ENCODE measurements around the gene AJAP1.

DNA sequence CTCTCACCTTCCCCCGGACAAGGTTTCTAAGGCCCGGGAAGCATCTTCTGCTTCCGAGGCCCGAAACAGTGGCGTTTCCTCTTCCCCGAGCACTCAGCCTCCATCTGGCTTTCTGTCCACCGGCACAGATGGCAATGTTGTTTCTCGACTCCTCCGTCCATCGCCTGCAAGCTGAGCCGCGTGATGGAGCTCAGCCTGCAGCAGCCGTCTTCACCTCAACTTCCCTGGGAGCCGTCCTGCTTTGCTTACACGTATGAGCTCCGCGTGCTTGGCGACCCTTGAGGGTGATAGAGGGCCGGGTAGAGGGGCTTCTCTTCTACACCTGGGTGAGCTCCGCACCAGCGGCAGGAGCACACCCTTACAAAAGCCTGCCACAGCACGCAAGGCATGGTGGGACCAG is 80.4 kb downstream of the AJAP1 start:
- no peak for TF ChIP-seq POLR2AphosphoS5 (IDR thresholded peaks at IDR 0.05; ENCODE audit: low read depth)
- TF ChIP-seq, protein P1, sequence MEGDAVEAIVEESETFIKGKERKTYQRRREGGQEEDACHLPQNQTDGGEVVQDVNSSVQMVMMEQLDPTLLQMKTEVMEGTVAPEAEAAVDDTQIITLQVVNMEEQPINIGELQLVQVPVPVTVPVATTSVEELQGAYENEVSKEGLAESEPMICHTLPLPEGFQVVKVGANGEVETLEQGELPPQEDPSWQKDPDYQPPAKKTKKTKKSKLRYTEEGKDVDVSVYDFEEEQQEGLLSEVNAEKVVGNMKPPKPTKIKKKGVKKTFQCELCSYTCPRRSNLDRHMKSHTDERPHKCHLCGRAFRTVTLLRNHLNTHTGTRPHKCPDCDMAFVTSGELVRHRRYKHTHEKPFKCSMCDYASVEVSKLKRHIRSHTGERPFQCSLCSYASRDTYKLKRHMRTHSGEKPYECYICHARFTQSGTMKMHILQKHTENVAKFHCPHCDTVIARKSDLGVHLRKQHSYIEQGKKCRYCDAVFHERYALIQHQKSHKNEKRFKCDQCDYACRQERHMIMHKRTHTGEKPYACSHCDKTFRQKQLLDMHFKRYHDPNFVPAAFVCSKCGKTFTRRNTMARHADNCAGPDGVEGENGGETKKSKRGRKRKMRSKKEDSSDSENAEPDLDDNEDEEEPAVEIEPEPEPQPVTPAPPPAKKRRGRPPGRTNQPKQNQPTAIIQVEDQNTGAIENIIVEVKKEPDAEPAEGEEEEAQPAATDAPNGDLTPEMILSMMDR (conservative IDR thresholded peaks at IDR 0.05; ENCODE audit: low read depth in 2 of 2) = no peak
- no peak for TF ChIP-seq EZH2 (IDR thresholded peaks at IDR 0.05; ENCODE audit: low read depth, unreplicated experiment)
- no peak for TF ChIP-seq CREB1 (CRISPR knock-in tag; IDR thresholded peaks at IDR 0.05; ENCODE audit: low read depth)
- no peak for TF ChIP-seq NANOG (IDR thresholded peaks at IDR 0.05; ENCODE audit: borderline replicate concordance)
- TF ChIP-seq, protein P2, sequence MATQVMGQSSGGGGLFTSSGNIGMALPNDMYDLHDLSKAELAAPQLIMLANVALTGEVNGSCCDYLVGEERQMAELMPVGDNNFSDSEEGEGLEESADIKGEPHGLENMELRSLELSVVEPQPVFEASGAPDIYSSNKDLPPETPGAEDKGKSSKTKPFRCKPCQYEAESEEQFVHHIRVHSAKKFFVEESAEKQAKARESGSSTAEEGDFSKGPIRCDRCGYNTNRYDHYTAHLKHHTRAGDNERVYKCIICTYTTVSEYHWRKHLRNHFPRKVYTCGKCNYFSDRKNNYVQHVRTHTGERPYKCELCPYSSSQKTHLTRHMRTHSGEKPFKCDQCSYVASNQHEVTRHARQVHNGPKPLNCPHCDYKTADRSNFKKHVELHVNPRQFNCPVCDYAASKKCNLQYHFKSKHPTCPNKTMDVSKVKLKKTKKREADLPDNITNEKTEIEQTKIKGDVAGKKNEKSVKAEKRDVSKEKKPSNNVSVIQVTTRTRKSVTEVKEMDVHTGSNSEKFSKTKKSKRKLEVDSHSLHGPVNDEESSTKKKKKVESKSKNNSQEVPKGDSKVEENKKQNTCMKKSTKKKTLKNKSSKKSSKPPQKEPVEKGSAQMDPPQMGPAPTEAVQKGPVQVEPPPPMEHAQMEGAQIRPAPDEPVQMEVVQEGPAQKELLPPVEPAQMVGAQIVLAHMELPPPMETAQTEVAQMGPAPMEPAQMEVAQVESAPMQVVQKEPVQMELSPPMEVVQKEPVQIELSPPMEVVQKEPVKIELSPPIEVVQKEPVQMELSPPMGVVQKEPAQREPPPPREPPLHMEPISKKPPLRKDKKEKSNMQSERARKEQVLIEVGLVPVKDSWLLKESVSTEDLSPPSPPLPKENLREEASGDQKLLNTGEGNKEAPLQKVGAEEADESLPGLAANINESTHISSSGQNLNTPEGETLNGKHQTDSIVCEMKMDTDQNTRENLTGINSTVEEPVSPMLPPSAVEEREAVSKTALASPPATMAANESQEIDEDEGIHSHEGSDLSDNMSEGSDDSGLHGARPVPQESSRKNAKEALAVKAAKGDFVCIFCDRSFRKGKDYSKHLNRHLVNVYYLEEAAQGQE (IDR thresholded peaks at IDR 0.05; ENCODE audit: unreplicated experiment) = no peak

All from GM23338 (cell line).